Measurements from ENCODE around the gene FADS2.

FADS2 gene

DNA sequence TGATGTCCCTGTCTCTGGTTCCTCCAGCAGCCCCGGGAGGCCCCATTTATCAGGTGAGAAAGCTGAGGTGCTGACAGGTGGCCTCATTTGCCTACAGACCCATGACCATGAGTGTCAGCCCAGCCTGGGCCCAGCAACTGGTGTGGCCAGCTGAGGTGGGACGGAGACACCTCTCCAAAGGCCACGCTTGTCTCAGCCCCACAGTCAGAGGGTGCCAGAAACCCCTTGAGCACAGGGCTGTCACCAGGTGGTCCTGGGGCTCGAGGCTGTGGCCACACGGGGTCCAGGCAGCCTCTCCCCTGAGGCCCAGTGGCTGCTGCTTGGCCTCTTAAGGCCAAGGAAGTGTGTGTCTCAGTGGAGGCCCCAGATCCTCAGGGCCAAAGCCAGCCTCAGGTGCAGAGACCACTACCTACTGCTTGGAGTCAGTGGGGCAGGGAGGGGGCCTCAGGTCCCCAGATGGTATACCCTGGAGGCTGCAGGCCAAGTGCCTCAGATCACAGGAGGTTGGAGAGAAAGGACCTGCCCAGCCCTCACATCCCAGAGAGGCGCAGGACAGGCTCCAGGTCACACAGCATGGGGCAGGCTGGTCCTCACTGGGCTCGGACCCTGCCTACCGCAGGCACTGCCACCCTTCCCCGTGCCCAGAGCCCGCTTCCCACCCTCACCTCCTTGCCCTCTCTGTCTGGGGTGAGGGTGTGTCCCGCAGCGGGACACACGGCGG lies 77.9 kb downstream of the FADS2 start:
- no peak for DNase-seq (ENCODE audit: low read depth)

DNA sequence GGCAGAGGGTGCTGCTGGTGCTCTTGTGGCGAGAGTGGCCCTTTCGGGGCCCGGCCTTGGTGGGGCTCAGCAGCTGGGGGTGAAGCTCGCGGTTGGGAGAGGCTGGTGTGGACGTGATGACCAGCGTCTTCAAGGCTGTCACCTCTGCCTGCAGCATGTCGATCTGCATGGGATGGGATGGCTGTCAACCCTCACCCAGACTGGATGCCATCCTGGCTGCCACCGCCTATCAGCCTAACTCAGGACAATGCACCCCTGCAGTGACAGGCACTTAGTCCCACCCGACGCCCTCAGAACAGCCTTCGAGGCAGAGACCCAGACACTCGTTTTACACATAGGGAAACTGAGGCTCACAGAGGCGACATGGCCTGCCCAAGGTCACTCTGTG lies 78.4 kb downstream of the FADS2 start:
- DNase-seq (ENCODE audit: low read depth) = no peak

DNA sequence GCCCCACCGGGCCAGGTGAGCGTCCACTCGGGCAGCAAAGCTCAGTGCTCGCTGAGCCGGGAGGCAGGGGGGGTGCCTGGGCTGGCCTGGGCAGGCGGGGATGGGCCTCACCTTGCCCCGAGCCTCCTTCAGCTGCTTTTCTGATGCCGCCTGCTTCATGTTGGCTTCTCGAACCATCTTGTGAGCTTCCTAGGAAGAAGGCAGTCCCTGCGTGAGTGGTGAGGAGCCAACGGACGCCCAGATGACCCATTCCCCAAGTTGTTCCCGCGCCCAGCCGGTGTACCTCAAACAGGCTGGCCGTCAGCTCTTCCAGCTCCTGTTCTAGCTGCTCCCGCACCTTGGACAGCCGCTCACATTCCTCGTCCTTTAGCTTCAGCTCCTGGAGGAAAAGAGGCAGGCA lies 79.2 kb downstream of the FADS2 start:
- no peak for DNase-seq (ENCODE audit: low read depth)

DNA sequence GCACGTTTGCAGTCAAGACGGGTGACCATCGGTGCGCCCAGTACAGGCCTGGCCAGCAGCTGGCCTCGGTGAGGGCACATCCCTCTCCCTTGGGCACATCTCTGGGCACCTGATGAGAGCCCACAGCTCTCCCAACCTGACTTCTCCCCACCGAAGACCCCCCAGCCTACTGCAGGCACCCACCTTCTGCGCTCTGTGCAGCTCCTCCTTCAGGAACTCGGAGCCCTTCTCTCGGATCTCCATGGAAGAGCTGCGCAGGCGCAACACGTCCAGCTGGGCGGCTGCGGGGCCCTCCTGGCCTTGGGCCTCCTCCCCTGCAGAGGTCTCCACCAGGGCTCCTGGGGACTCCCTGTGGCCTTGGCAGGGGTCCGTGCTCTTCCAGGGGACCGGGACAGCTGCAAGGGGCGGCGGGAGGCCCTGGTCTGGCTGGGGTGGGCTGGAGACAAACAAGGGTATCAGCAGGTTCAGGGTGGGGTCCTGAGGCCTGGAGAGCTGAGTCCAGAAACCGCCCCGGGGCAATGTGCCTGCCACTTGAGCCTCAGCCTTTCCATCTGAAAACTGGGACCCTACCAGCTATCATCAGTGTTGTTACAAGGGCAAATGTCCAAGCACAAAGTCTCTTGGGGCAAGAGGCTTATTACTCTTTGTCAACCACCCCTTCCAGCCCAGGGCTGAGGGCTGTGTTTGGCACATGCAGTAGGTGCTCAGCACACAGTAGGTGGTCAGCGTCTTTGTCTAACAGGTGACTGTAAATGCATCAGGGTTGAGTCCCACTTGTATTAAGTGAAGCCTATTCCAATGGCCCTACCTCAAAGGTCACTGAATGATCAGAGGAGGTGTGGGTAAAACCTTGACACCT lies 80.0 kb downstream of the FADS2 start:
- DNase-seq (ENCODE audit: low read depth) = no peak

DNA sequence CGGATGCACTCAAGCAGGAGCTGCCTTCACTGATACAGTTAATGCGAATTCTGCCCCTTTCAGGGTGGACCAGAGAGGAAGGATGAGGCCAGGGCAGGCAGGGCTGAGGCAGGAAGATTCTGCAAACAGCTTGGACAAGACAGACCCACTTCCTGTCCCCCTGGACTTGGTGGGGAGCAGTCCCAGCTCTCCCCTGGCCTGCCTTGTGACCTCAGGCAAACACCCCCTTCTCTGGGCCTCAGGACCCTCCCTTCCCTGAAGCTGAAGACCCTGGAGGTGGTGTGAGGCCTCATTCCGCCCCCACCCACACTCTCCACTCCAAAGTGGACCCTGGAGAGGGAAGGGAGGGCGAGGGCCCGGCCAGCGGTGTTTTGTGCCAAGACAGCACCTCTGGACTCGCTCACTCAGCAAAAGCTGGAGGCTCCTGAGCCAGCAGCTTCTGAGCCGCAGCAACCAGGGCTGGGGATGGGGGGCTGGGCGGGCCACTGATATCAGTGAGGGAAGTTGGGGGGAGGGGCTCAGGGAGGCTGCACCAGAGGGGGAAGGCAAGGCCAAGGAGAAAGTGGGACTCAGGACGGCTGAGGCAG lies 80.7 kb downstream of the FADS2 start:
- no peak for DNase-seq (ENCODE audit: low read depth)

DNA sequence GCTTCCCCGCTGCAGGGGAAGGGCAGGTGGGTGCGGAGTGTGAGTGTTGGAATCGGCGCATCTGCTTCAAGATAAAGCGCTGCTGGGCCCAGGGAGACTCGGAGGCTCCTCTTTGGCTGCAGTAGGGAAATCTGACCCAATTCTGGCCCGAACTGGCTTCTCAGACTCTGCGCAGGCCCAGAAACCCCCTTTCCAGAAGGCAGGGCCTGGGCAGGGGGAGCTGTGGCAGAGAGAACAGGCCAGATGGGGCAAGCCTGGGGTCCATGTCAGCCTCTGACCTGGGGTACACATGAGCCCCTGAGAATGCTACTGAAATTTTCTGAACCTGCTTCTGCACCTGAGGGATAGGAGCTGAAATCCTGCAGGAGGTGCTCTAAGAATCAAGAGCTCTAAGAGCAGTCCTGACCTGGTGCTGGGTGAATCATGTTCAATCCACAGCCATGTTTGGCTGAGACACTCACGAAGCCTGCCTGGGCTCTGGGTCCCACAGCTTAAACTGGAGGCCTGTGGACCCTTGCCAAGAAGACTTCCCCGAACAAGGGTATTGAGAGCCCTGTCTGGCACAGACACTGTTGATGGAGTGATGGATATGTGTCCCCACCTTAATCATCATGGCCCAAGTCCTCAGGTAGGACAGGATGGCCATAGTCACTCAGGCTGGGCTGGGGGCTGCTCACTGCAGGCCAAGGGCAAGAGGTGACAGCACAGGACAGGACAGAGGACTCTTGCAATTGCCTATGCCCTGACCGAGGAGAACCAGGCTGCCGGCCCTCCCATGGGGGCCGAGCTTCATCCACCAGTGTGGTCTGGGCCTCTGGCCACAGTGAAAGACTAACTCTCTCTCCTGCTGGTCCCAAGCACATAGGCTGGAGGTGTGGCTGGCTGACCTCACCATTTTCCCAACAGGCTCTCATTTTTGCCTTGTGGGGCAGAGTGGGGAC lies 82.4 kb downstream of the FADS2 start:
- no peak for DNase-seq (ENCODE audit: low read depth)

DNA sequence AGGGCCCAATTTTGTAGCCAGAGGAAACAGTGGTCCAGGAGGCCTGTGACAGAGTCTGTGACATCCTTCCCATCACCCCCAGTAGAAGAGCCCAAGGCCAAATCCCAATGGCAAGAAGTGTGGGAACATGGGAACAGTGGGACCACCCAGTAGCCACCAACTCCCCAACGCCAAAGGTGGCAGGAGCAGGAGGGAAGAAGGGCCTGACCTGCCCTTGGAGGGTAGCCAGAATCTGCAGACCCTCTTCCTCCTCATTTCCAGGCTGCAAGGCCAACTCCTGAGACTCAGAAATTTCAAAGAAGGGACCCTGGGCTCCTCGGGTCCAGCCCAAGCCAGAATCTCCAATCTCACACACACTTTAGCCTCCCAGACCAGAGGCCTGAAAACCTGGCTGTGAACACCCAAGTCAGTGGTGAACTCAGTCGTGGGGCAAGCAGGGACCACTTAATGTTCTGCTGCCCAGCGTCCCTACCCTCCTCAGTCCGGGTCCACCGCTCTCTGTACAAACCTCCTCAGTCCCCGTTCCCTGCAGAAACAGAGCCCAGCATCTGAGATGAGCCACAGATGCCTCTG lies 83.1 kb downstream of the FADS2 start:
- no peak for DNase-seq (ENCODE audit: low read depth)

DNA sequence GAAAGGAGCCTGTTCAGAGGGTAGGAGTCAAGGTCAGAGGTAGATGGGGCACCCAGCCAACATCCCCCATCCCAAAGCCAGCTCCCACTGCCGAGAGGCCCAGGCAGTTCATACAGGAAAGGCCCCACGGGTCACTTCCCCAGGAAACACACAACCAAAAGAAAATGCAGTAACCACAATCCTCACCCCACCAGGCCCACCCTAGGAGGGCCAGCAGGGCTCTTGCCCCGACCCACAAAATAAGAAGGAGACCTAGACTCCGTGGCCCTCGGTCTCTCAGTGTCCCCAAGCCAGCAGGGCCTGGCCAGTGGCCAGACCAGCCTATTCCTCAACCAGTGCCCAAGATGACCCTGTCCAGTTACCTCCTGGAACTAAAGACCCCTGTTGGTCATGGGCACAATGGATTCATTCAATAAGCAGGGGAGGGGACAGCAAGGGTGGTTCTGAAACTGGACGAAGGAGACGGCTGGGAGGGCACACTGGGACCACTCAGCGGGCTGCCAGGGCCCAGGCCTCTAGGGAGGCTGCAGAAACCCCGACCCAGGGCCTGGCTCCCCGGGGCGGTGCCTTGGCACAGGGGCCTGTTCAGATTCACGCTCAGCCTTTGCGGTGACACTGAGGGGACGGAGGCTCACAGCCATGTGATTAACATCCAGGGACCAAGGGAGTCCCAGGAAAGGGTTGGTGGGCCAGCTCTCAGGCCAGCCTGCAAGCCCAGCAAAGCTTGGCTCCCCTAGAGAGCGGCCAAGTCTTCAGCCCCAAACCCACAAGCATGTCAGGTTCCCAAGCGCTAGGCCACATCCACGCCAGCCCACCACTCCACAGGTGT lies 83.8 kb downstream of the FADS2 start:
- DNase-seq (ENCODE audit: low read depth) = no peak

DNA sequence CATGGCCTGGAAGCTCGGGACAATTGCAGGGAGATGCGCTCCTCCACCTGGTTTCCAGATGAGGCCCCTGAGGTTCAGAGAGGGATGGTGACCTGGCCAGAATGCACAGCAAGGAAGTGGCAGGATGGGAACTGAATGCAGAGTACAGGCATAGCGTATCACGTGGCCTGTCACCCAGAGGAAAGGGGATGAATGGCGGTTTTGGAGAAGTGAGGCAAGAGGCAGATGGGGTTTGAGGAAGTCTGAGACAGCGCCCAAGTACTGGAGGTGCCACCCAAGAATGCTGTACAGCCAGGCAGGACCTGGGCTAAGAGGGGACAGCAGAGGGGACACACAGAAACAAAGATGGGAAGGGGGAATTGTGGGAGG lies 84.4 kb downstream of the FADS2 start:
- no peak for DNase-seq (ENCODE audit: low read depth)

DNA sequence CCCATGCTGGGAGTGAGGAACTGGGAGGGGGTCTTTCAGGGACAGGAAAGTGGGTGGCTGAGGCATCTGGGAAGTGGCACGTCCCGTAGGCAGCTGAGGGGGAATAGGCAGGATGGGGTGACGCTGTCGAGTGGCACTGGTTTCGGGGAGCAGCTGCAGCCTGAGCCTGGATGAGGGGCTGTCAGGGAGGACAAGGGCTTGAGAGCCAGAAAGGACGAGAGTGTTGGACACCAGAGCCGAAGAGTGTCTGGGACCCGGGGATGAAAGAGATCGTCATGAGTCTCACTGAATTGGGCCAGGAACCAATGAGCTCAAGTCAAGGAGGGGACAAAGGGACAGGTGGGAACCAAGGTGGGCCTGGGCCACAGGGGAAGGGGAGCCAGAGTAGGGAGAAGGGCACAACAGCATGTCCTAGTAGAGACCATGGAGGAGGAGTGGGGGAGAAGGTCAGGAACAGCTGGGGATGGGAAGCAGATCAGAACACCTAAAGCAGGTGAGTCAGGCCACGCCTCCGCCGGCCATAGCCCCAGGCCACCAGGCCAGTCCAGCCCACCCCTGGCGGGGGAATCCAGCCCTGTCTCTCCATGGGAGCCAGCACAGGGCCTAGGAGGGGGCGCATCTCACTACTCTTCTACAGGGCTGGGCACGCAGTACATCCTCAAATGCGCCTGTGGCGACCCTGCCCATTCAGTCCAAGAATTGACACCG lies 85.0 kb downstream of the FADS2 start:
- no peak for DNase-seq (ENCODE audit: low read depth)

DNA sequence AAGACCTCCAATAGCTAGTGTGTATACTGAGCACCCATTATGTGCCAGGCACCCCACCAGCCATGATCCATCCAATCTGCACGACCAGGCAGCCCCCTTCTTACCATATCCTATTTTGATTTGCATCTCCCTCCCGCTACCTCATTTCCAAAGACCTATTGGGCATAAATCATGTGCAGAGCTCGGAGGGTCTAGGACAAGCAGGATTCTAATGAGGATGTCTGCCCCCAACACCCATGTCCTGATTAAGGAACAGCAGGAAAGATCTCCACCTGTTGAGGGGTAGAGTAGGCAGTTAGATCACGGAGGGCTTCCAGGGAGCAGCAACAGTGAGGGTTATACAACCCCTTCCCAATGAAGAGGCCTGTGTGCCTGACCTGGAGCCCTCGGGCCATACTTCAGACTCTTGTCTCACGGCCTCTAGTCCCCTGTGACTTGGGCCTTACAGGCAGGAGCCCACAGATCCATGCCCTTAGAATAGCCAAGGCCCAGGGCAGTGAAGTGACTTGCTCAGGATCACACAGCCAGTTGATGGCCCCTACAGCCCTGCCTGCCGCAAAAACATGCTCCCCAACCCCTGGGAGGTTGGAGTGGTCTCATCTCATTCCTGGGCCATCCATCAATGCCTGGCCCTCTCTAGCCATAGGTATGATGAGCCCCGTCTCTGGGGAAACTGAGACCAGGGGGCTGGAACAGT lies 85.7 kb downstream of the FADS2 start:
- no peak for DNase-seq (ENCODE audit: low read depth)

DNA sequence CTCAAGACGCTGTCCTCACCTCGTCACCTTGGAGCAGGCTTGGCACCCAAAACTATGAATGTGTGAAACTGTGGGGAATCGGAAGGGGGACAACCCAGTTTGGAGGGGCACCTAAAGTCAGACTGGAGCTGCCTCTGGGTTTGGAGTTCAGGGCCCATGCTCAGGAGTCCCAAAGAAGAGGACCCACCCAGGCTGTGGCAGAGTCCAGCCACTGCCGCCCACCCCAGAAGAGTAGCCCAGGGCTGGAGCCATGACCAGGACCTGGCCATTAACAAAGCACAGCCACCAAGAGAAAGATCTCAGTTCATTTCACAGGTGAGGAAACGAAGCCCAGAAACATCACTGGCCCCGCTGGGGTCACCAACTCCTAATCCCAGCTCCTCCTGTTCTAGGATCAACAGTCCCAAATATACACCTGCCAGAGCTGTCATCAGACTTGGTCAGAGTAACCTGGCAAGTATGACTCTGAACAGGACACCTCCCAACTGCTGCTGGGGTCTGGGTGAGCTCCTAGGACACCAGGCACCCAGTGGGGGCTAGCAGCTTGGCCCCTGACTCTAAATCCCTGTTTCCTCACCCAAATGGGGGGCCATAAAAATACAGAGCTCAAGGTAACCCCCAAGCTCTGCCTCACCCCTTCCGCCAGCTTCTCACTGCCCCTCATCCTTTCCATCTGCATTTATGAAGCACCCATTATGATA lies 86.5 kb downstream of the FADS2 start:
- no peak for DNase-seq (ENCODE audit: low read depth)

DNA sequence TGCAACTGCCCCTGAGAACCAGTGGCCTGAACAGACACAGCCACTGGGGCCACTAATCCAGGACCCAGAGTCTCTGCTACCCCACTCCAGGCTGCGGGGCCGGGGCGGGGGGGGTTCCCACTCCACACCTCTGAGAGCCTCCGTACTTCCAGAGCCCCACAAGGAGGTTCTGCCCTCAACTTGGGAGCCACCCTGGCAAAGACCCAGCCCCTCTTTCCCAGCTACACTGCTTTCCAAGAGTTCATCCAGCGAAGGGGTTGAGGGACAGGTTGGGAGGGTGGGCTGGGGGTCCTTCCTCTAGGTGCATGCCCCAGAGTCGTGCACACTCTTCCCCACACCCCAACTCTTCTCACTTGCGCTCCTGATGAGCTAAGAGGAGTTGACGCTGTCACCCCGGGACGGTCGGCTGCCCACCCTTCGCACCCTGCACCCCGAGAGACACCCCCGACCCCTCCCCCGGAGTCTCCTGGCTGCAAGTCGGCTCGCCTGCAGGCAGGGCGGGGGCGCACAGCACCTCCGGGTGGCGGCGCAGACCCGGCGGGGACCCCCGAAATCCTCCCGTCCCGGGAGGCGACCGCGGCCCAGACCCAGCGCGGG lies 88.7 kb downstream of the FADS2 start:
- no peak for DNase-seq (ENCODE audit: low read depth)

All from activated gamma-delta T cell treated with anti-CD3 and anti-CD28 coated beads, Interleukin-2, amount 50 U/mL, for 16 hours (primary cell).